Sigmoid colon (tissue), 7 donors: Measurements from ENCODE around the gene NXN. TPM values are rescaled to one million over a fixed set of nuclear protein-coding genes. Genes with fewer than 3 reads are reported as not detected.

ENCODE experiments used
- DNase-seq: peaks from one replicate; pipeline ENCODE4 v3.0.0-alpha.2; 2019
- H3K27ac ChIP-seq, 4 donors: fragments of 200-600 bp; sonication (generic); one replicate each; pipeline ENCODE4 v1.5.1; 2016 to 2019; ENCODE audit warnings: mild to moderate bottlenecking in 1 of 4
- H3K27me3 ChIP-seq, 3 donors: fragments of 200-600 bp; sonication (generic); one replicate each; pipeline ENCODE4 v1.5.1; 2019; ENCODE audit warnings: mild to moderate bottlenecking in 1 of 3
- H3K36me3 ChIP-seq, 4 donors: fragments of 200-600 bp; sonication (generic); one replicate each; pipeline ENCODE4 v1.5.1; 2016 to 2019
- H3K4me1 ChIP-seq, 4 donors: fragments of 200-600 bp; sonication (generic); one replicate each; pipeline ENCODE4 v1.5.1; 2017 to 2019
- H3K4me3 ChIP-seq, 4 donors: fragments of 200-600 bp; sonication (generic); one replicate each; pipeline ENCODE4 v1.5.1; 2017 to 2019; ENCODE audit warnings: mild to moderate bottlenecking in 2 of 4, moderate library complexity in 1 of 4
- H3K9me3 ChIP-seq, 4 donors: fragments of 200-600 bp in 3 of 4; sonication (generic) in 3 of 4; one replicate each; pipeline versions ENCODE4 v1.5.1 to v1.6.1; 2013 to 2019
- EP300 ChIP-seq, 4 donors: sonication (generic); formaldehyde crosslinking; IDR thresholded peaks; one replicate each; pipeline ENCODE4 v1.6.1; 2017; ENCODE audit warnings: antibody characterized with exemption in 4 of 4
- POLR2A ChIP-seq, 2 donors: fragments of 450-650 bp; IDR thresholded peaks; one replicate each; pipeline ENCODE4 v1.6.1; 2016; ENCODE audit warnings: antibody characterized with exemption in 2 of 2, mild to moderate bottlenecking in 2 of 2, moderate library complexity in 2 of 2
- POLR2AphosphoS5 ChIP-seq, 4 donors: sonication (generic); formaldehyde crosslinking; IDR thresholded peaks; one replicate each; pipeline ENCODE4 v1.6.1; 2017; ENCODE audit warnings: antibody characterized with exemption in 4 of 4
- WGBS, 2 donors: extraction: QIAGEN DNeasy Blood & Tissue Kit; methylation state at CpG; one replicate each; pipeline ENCODE4 v1.1.7; 2013; 5-methylcytosine and 5-hydroxymethylcytosine counted together
- intact Hi-C: fragments of 100-400 bp; cut with DNase I; formaldehyde crosslinking; loops from one replicate; pipeline ENCODE4 v1.15.1; 2023
- polyA plus RNA-seq, 3 donors: library from polyadenylated mRNA; stranded (reverse); fragments of 200-250 nt; gene quantifications; one replicate each; pipeline ENCODE4 v1.2.3, GENCODE V29; 2013
- total RNA-seq, 4 donors: library from RNA; depleted of rRNA; stranded (reverse); fragments of >200 nt; gene quantifications; one replicate each; pipeline ENCODE4 v1.1.0, GENCODE V29; 2016
- TF ChIP-seq, protein P1 (sequence below), 4 experiments: fragments of 450-650 bp in 3 of 4; fragments of 200-600 bp in 1 of 4; IDR thresholded peaks; one replicate each; pipeline ENCODE4 v1.5.1; 2016 to 2019; ENCODE audit warnings: antibody characterized with exemption in 4 of 4, mild to moderate bottlenecking in 3 of 4, moderate library complexity in 2 of 4
- donor health status: healthy with polysubstance abuse.
- donor health status: Bipolar disorder and iron deficiency.
- donor health status: healthy.

Gene NXN
- total and polyA plus RNA-seq, 7 donors = 1.4 to 75.9 (median 50.4) TPM

DNA sequence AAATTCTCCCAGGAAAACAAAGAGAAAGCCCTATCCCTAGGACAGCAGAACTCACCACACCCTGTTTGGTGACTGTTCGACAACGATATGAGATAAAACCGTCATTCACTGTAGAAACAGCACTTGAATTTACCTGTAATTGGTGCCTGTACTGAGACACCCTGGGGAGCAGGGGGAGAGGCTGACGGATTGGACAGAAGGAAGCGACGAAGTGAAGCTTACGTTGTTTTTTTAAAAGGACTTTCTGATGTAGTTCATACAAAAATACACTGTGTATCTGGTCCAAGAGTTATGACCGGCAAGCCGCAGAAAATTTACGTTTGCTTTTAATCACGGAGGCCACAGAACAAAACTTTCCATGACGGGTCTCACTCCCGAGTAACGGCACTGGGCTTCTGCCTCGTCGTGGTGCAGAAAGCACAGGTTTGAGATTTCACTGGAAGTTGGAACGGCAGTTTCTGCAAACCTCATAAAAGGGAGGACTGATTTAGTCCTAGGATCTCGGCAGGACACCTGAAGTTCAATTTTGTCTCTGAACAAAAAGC is 9.7 kb downstream of the NXN start:
- H3K27me3 ChIP-seq = no peaks in the 10 kb centered on the region
- H3K36me3 ChIP-seq = no peaks in the 10 kb centered on the region
- TF ChIP-seq EP300 (IDR thresholded peaks at IDR 0.05) (peak; percentile 57 to 97 (median 91)), POLR2AphosphoS5 (IDR thresholded peaks at IDR 0.05) (peak; percentile 51 to 74 (median 64))
- TF ChIP-seq, protein P1, sequence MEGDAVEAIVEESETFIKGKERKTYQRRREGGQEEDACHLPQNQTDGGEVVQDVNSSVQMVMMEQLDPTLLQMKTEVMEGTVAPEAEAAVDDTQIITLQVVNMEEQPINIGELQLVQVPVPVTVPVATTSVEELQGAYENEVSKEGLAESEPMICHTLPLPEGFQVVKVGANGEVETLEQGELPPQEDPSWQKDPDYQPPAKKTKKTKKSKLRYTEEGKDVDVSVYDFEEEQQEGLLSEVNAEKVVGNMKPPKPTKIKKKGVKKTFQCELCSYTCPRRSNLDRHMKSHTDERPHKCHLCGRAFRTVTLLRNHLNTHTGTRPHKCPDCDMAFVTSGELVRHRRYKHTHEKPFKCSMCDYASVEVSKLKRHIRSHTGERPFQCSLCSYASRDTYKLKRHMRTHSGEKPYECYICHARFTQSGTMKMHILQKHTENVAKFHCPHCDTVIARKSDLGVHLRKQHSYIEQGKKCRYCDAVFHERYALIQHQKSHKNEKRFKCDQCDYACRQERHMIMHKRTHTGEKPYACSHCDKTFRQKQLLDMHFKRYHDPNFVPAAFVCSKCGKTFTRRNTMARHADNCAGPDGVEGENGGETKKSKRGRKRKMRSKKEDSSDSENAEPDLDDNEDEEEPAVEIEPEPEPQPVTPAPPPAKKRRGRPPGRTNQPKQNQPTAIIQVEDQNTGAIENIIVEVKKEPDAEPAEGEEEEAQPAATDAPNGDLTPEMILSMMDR (IDR thresholded peaks at IDR 0.05) = no peak
- peak; percentile 89 for DNase-seq
- H3K27ac ChIP-seq = peak overlapping the region; percentile 63 to 93 (median 86)
- H3K4me1 ChIP-seq = peaks cover 0 to 70% (median 57%) of the 10 kb centered on the region in 4 donors
- H3K9me3 ChIP-seq = no peaks in the 10 kb centered on the region
- intact Hi-C loops = loop anchor here (5.0 kb wide), 1 partner anchor 88 kb away; no protein-coding TSS in a partner anchor
- 16 to 38% methylated on average over 18 of the region's 18 CpGs for WGBS, 2 donors
- H3K4me3 ChIP-seq = peak overlapping the region; percentile 4 to 45 (median 34)

DNA sequence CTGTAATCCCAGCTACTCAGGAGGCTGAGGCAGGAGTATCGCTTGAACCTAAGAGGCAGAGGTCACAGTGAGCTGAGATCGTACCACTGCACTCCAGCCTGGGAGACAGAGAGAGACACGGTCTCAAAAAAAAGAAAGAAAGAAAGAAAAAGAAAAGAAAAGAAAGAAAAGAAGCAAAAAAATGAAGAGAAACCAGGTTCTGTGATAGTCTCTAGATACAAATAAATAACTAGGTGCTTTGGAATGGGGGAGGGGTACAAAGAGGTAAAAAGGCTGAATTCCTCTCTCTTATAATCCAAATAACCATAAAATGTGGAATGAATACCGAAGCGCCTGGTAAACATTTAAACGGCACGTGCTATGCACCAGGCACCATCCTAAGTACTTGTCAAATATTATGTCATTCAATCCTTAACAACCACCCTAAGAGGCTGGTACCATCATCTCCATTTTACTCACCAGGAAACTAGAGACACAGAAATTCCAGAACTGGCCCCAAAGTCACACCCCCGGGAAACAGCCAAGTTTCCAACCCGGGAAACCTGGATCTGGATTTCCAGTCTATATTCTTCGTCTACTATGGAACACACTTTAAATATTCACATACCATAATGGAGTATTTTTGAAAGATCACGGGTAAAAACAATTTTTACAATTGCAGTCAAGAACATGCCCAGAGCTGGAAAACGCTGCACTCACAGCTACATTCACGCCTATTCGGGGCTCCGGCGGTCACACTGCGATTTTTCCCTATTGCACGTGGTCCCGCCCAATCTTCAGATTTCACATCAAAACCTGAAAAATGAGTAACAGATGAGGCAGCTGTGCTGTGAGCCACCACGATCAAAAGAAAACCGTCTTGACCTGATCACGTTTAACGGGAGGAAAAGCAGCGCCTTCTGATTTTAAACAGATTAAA is 10.5 kb downstream of the NXN start:
- intact Hi-C loops = no loop called here
- Histone ChIP-seq H3K9me3 (no peaks in the 10 kb centered on the region), H3K4me1 (peaks cover 0 to 75% (median 62%) of the 10 kb centered on the region in 4 donors), H3K4me3 (peak overlapping the region; percentile 4 to 45 (median 34)), H3K27me3 (no peaks in the 10 kb centered on the region), H3K27ac (peak overlapping the region; percentile 63 to 93 (median 86)), H3K36me3 (no peaks in the 10 kb centered on the region)
- WGBS, 2 donors = 37 to 62% methylated on average over 24 of the region's 24 CpGs
- no peak for DNase-seq
- no peak for TF ChIP-seq POLR2A (IDR thresholded peaks at IDR 0.05)
- no peak for TF ChIP-seq POLR2AphosphoS5 (IDR thresholded peaks at IDR 0.05)

DNA sequence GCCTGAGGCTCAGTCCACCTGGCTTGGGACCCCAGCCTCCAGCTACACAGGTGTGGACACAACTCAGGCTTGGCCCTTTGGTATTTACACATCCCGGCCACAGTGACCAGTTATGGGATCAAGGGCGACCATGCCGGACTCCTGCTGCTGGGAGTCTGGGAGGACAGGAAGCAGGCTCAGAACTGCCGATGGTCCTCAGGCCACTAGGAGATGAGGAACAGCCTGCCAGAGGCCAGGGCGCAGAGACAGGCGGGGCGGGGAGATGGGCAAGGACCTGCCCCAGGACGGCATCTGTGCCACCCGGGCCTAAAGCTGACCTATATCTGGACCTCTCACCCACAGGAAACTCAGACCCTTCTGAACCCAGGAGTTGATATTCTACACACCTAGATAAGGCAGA is 12.5 kb downstream of the NXN start:
- Histone ChIP-seq H3K36me3 (no peaks in the 10 kb centered on the region), H3K4me3 (no peak overlapping the region), H3K27ac (peak overlapping the region in 3 of 4 donors; percentile 80 to 93 (median 92)), H3K9me3 (no peaks in the 10 kb centered on the region), H3K4me1 (peaks cover 0 to 85% (median 77%) of the 10 kb centered on the region in 4 donors), H3K27me3 (no peaks in the 10 kb centered on the region)
- TF ChIP-seq POLR2AphosphoS5 (IDR thresholded peaks at IDR 0.05) (no peak), EP300 (IDR thresholded peaks at IDR 0.05) (no peak), POLR2A (IDR thresholded peaks at IDR 0.05) (no peak)
- TF ChIP-seq, protein P1 (IDR thresholded peaks at IDR 0.05) = no peak
- intact Hi-C loops = no loop called here
- DNase-seq = no peak
- 90 to 94% methylated on average over 9 of the region's 9 CpGs for WGBS, 2 donors

GRCh38 chr17:965311-965989 is 14.1 kb downstream of the NXN start:
- peak overlapping the region in 3 of 4 donors; percentile 80 to 93 (median 92) for H3K27ac ChIP-seq
- TF ChIP-seq POLR2AphosphoS5 (IDR thresholded peaks at IDR 0.05) (no peak), EP300 (IDR thresholded peaks at IDR 0.05) (no peak), POLR2A (IDR thresholded peaks at IDR 0.05) (no peak)
- TF ChIP-seq, protein P1 (IDR thresholded peaks at IDR 0.05) = no peak

More at GRCh38 chr17:965311-965989, 14.1 kb downstream of the NXN start:
- whole genome bisulfite sequencing, 2 donors = 65 to 70% methylated on average over 12 of the region's 12 CpGs
- Histone ChIP-seq H3K4me3 (no peak overlapping the region), H3K4me1 (peaks cover 0 to 81% (median 65%) of the 10 kb centered on the region in 4 donors), H3K36me3 (no peaks in the 10 kb centered on the region), H3K27me3 (no peaks in the 10 kb centered on the region), H3K9me3 (no peaks in the 10 kb centered on the region)
- intact Hi-C loops = no loop called here
- no peak for DNase-seq
